K562 (cell line): Measurements from ENCODE around the gene DHX58. TPM values are rescaled to one million over a fixed set of nuclear protein-coding genes. Genes with fewer than 3 reads are reported as not detected.
A peak's percentile ranks its signal among the peaks of the same experiment; 100 is the strongest.

Experiments
- ATAC-seq: fragments of 200-7000 bp; cut with Tn5 transposase; 3 replicates; pipeline ENCODE4 v1.9.1; 2020; ENCODE audit warnings: moderate library complexity
- BruUV-seq: library from RNA; stranded (reverse); fragments of 400-500 nt; replicated peaks from 2 replicates; lab custom pipeline; 2021; lab: Mats Ljungman, UMichigan
- CTCF ChIA-PET: fragments of 300-600 bp; formaldehyde crosslinking; extraction: SDS; loops from one replicate; lab custom pipeline; 2021; ENCODE audit warnings: low intra/inter-chr PET ratio; lab: Yijun Ruan, JAX
- POLR2A ChIA-PET: fragments of 300-600, 350-650 bp; sonication (Branson Sonifier 250); formaldehyde crosslinking; extraction: SDS; loops from one replicate; lab custom pipeline; 2021; ENCODE audit warnings: antibody characterized with exemption, inconsistent platforms; lab: Yijun Ruan, JAX
- DNase-seq, 4 experiments: peaks; one replicate each; pipeline versions ENCODE4 v3.0.0 to v3.0.0-alpha.2; 2011 to 2018; ENCODE audit warnings: low spot score in 3 of 4, mixed read lengths in 3 of 4; ENCODE audit errors: extremely low read depth in 1 of 4
- FAIRE-seq: peaks from 2 replicates; lab custom pipeline; 2011; peaks lifted over from hg19 to GRCh38; lab: Jason Lieb, UNC
- H2AFZ ChIP-seq: 2 replicates; pipeline ENCODE4 v1.6.0; 2011; ENCODE audit warnings: low read depth, low read length, control low read depth, inconsistent platforms
- H3K27ac ChIP-seq: fragments of 200-600 bp; 3 replicates; pipeline ENCODE4 v1.8.0; 2011; ENCODE audit warnings: low read depth, mild to moderate bottlenecking, control low read depth, inconsistent platforms, low read length, moderate library complexity, mixed read lengths; ENCODE audit errors: extremely low read depth
- H3K27me3 ChIP-seq, 2 experiments: fragments of 300-600 bp in 1 of 2; 2 replicates in 1 of 2; 3 replicates in 1 of 2; pipeline versions ENCODE4 v1.6.0 to v1.8.0; 2011; ENCODE audit warnings: inconsistent platforms in 2 of 2, low read length in 2 of 2, mild to moderate bottlenecking in 1 of 2, mixed read lengths in 1 of 2, moderate library complexity in 1 of 2; ENCODE audit not compliant: control insufficient read depth in 2 of 2, insufficient read depth in 2 of 2
- H3K36me3 ChIP-seq: fragments of 300-600 bp; 3 replicates; pipeline ENCODE4 v1.8.0; 2011; ENCODE audit warnings: mild to moderate bottlenecking, low read length, inconsistent platforms; ENCODE audit not compliant: control insufficient read depth, insufficient read depth
- H3K4me1 ChIP-seq, 2 experiments: fragments of 200-600 bp in 1 of 2; replicated peaks in 1 of 2; 2 replicates in 1 of 2; 3 replicates in 1 of 2; pipeline versions ENCODE4 v1.5.1 to v1.8.0; 2011; ENCODE audit warnings: inconsistent platforms in 2 of 2, low read length in 2 of 2, mild to moderate bottlenecking in 1 of 2, mixed read lengths in 1 of 2, moderate library complexity in 1 of 2; ENCODE audit not compliant: control insufficient read depth in 2 of 2, insufficient read depth in 2 of 2
- H3K4me2 ChIP-seq: 2 replicates; pipeline ENCODE4 v1.6.1; 2011; ENCODE audit warnings: low read length, control low read depth, inconsistent platforms, mixed read lengths; ENCODE audit not compliant: insufficient read depth
- H3K4me3 ChIP-seq: fragments of 200-600 bp; sonication (generic), shearing (Covaris generic); 2 replicates; pipeline ENCODE4 v1.5.1; 2016; ENCODE audit warnings: control low read depth, inconsistent platforms
- H3K79me2 ChIP-seq: fragments of 200-600 bp; 3 replicates; pipeline ENCODE4 v1.8.0; 2011; ENCODE audit warnings: low read length, inconsistent platforms; ENCODE audit not compliant: control insufficient read depth, insufficient read depth
- H3K9ac ChIP-seq, 2 experiments: 2 replicates each; pipeline versions ENCODE4 v1.6.0 to v1.6.1; 2011; ENCODE audit warnings: low read depth in 2 of 2, low read length in 2 of 2, control low read depth in 1 of 2, inconsistent platforms in 1 of 2, mild to moderate bottlenecking in 1 of 2, mixed read lengths in 1 of 2; ENCODE audit not compliant: insufficient read depth in 1 of 2
- H3K9me1 ChIP-seq: one replicate; pipeline ENCODE4 v1.6.0; 2011; ENCODE audit warnings: inconsistent platforms, mild to moderate bottlenecking, low read length, moderate library complexity; ENCODE audit not compliant: control insufficient read depth, insufficient read depth
- H3K9me3 ChIP-seq: replicated peaks from 2 replicates; pipeline ENCODE4 v1.5.1; 2011; ENCODE audit warnings: low read depth, low read length, inconsistent platforms; ENCODE audit not compliant: control insufficient read depth, insufficient read depth
- H4K20me1 ChIP-seq: replicated peaks from 2 replicates; pipeline ENCODE4 v1.6.1; 2011; ENCODE audit warnings: low read length, inconsistent platforms, mixed read lengths; ENCODE audit not compliant: control insufficient read depth, insufficient read depth
- WGBS: fragments of 100-300 bp; shearing (Covaris generic); methylation state at CpG from one replicate; pipeline ENCODE4 v1.1.6; 2016; ENCODE audit warnings: low coverage, mixed read lengths; ENCODE audit not compliant: insufficient coverage; ENCODE audit errors: missing lambda C conversion rate; 5-methylcytosine and 5-hydroxymethylcytosine counted together
- in situ Hi-C: fragments of 300-500 bp; cut with MboI; formaldehyde crosslinking; loops from 4 replicates; pipeline ENCODE4 v1.15.0; 2018; ENCODE audit warnings: inconsistent platforms, mixed read lengths
- intact Hi-C: fragments of 100-400 bp; cut with micrococcal nuclease; formaldehyde crosslinking; loops from 2 replicates; pipeline ENCODE4 v1.14.2; 2022
- polyA plus RNA-seq, 8 experiments: library from polyadenylated mRNA; depleted of rRNA in 4 of 8; stranded (reverse) in 5 of 8; unstranded in 3 of 8; fragments of >200 nt; fragmentation: Nextera tagmentation in 2 of 8; fragmentation: Illumina TruSeq in 1 of 8; extraction: Ambion mirVana in 2 of 8; extraction: Trizol in 1 of 8; gene quantifications; 2 replicates each; pipeline versions ENCODE4 v1.2.1 to v1.2.3, GENCODE V29; 2011 to 2014; ENCODE audit warnings: inconsistent platforms in 1 of 8, missing spikeins in 1 of 8
- total RNA-seq, 7 experiments: library from RNA; depleted of rRNA in 6 of 7; stranded (reverse); fragments of >200 nt in 6 of 7; fragmentation: Illumina TruSeq in 2 of 7; extraction: Trizol in 2 of 7; gene quantifications; 2 replicates each; pipeline versions ENCODE4 v1.2.1 to v1.2.3, GENCODE V29; 2011 to 2021; ENCODE audit warnings: low replicate concordance in 1 of 7
- TF ChIP-seq, protein P1 (sequence below), 2 experiments: fragments of 450-650 bp in 1 of 2; sonication (generic) in 1 of 2; formaldehyde crosslinking; conservative IDR thresholded peaks; 2 replicates each; pipeline versions ENCODE4 v1.4.0 to v1.8.1; 2020 to 2022; ENCODE audit warnings: mild to moderate bottlenecking in 1 of 2, missing genetic modification reagents in 1 of 2
- TF ChIP-seq, protein P2 (sequence below): IDR thresholded peaks from 2 replicates; pipeline ENCODE4 v1.6.1; 2016; ENCODE audit warnings: missing genetic modification characterization, missing compliant biosample characterization

The DHX58 gene
- total and polyA plus RNA-seq, 9 of the 15 experiments (the other 6 are each of a cell fraction or from before 2014, with no cell fraction given) = 0.15 to 3.0 (median 1.4) TPM

DNA sequence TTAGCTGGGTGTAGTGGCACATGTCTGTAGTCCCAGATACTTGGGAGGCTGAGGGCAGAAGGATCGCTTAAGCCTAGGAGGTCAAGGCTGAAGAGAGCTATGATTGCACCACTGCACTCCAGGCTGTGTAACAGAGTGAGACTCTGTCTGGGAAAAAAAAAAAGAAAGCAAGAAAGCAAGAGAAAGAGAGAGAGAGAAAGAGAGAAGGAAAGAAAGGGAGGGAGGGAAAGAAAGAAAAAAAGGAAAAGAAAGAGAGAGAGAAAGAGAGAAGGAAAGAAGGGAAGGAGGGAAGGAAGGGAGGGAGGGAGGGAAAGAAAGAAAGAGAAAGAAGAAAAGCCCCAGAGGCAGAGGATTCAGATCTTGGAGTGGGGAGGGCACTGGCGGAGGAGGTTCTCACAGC lies 6.5 kb downstream of the DHX58 start:
- Histone ChIP-seq H2AFZ (no peak overlapping the region), H3K79me2 (no peaks in the 10 kb centered on the region), H3K9me3 (no peaks in the 10 kb centered on the region), H3K4me3 (no peak overlapping the region), H3K27me3 (no peaks in the 10 kb centered on the region), H3K27ac (no peak overlapping the region), H3K36me3 (no peaks in the 10 kb centered on the region), H3K9ac (no peak overlapping the region), H3K4me1 (peaks cover 14 to 45% of the 10 kb centered on the region in 2 experiments; a peak in 4 of 5 replicates), H4K20me1 (no peaks in the 10 kb centered on the region), H3K4me2 (no peak overlapping the region), H3K9me1 (no peaks in the 10 kb centered on the region)
- POLR2A ChIA-PET = no interaction called here
- FAIRE-seq = no peak
- no peak for DNase-seq
- 0% methylated on average over 1 of the region's 2 CpGs for WGBS
- CTCF ChIA-PET = no interaction called here
- no TSS peak for BruUV-seq
- TF ChIP-seq, protein P1, sequence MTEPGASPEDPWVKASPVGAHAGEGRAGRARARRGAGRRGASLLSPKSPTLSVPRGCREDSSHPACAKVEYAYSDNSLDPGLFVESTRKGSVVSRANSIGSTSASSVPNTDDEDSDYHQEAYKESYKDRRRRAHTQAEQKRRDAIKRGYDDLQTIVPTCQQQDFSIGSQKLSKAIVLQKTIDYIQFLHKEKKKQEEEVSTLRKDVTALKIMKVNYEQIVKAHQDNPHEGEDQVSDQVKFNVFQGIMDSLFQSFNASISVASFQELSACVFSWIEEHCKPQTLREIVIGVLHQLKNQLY (CRISPR knock-in tag; conservative IDR thresholded peaks at IDR 0.05) = no peak
- TF ChIP-seq, protein P2, sequence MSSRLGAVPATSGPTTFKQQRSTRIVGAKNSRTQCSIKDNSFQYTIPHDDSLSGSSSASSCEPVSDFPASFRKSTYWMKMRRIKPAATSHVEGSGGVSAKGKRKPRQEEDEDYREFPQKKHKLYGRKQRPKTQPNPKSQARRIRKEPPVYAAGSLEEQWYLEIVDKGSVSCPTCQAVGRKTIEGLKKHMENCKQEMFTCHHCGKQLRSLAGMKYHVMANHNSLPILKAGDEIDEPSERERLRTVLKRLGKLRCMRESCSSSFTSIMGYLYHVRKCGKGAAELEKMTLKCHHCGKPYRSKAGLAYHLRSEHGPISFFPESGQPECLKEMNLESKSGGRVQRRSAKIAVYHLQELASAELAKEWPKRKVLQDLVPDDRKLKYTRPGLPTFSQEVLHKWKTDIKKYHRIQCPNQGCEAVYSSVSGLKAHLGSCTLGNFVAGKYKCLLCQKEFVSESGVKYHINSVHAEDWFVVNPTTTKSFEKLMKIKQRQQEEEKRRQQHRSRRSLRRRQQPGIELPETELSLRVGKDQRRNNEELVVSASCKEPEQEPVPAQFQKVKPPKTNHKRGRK = peak; percentile 76
- no peak for ATAC-seq
- intact Hi-C loops (no loop called here), in situ Hi-C loops (loop anchor here (25.0 kb wide), 1 partner anchor 369 kb away; the partner anchor contains the start of gene HAP1)
